GM18507 (cell line): ENCODE measurements around the gene DDX49.
"Not testable (repeated sequence)": the region's sequence is repeated elsewhere in the genome, so short reads cannot be mapped to it uniquely, and the experiment has no call there.

ENCODE experiments used
- DNase-seq: peaks from one replicate; pipeline ENCODE4 v3.0.0; 2011; ENCODE audit warnings: low read depth; ENCODE audit not compliant: insufficient read length; ENCODE audit errors: extremely low spot score
- FAIRE-seq: peaks from 2 replicates; lab custom pipeline; 2011; peaks lifted over from hg19 to GRCh38; lab: Jason Lieb, UNC

The DDX49 gene

DNA sequence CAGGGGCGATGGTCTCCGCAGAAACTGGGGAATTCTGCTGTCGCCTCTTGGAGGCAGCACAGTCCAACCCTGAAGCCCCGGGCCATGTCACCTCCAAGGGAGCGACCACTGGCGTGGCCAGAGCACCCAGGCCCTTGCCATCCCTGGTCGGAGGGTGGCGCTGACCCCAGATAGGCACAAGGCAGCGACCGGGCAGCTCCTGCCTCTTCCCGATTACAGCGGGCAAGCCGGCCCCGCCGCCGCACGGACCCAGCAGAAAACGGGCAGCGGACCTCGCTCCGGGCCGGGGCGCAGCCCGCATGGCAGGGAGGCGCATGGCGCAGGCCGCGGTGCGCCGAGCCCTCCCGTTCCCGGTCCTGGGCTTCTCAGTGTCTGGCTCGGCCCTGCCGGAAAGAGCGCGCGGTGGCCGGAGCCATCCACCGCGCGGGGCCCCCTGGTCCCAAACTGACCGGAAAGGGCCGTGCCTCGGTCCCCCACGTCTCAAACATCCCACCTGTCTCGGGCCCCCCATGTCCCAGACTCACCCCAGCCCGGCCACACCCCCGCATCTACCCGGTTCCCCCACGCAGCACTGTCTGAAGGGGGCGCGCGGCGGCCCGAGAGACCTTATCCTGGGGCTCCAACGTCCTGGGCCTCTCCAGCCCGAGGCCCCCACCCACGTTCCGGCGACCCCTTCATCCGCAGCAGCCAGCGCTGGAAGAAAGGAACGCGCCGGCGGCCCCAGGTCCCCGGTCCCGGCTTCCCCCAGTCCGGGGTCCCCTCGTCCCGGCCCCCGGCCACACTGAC is 24.3 kb upstream of the DDX49 start:
- DNase-seq: no peak
- no peak for FAIRE-seq

DNA sequence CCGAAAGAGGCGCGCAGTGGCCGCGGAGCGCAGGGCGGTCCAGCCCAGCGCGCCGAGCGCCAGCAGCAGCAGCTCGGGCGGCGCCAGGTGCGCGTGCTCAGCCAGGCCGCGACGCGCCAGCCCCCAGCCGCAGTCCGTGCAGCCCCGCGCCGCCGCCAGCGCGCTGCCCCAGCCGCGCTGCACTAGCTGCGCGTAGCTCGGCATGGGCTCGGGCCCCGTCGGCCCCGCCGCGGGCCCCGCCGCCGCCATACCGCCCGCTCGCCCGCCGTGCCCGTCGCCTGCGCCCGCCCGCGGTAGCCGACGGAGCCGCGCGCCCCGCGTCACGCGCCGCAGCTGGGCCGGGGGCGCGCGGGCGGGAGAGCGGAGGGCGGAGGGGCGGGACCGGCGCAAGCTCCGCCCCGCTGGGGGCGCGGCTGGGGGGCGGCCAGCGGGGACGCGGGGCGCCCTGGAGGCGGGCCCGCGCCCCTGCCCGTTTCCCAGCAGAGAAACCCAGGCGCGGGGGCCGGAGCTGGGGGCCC is 23.6 kb upstream of the DDX49 start, which contains the start of gene CERS1:
CERS1 (minus strand) TSS at position 335 of the 518 bp plus-strand sequence; CDS start at position 249, 86 bp downstream.
- FAIRE-seq (no peak), DNase-seq (no peak)

DNA sequence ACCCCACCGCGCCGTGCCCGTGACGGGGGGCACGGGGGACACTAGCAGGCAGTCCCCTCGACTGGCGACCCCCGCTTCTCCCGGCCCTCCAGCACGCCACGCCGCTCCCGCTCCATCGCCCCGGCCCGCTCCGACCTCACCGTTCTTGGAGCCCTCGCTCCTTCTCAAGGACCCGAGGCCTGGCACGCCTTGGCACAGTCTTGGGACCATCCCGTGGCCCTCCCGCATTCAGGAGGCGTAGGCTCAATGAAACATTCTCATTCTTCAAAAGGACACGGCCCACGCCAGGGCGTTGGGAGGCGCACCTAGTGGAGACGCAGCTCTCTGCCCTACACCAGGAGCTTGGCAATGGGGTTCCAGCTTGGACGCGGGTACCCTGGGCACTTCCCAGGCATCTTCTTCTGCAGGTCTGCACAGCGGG is 23.1 kb upstream of the DDX49 start:
- FAIRE-seq: no peak

DNA sequence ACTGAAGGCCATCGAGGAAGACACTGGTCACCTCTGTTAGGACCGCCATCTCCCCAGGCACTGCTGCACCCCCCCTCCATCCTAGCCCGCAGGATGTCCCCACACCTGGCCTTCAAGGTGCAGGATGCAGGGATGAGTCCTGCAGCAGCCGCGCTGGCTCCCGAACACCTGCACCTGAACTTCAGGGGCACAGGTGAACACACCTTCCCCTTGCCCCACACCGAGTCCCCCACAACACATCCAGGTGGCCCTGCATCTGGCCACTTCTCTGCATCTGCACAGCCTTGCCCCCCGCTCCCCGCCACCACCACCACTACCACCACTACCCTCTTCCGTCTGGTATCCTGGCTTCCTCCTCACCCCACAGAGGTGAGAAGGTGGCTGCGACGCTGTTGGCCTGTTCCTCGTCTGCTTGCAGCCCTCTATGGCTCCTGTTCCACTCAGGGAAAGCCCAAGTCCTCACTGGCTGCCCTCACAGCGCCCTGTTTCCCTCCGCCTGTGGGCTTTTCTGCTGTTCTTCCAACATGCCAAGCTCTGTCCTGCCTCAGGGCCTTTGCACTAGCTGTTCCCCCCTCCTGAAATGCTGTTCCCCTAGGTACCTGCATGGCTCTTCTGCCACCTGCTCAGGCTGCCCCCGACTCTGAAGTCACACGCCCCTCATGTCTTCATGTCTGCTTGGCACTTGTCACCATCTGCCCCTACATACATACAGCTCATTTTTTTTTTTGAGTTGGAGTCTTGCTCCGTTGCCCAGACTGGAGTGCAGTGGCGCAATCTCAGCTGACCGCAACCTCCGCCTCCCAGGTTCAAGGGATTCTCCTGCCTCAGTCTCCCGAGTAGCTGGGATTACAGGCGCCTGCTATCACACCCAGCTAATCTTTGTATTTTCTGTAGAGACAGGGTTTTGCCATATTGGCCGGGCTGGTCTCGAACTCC is 22.2 kb upstream of the DDX49 start:
- no peak for FAIRE-seq
- no peak for DNase-seq

More for the DNA sequence above, 23.1 kb upstream of the DDX49 start:
- DNase-seq: no peak

DNA sequence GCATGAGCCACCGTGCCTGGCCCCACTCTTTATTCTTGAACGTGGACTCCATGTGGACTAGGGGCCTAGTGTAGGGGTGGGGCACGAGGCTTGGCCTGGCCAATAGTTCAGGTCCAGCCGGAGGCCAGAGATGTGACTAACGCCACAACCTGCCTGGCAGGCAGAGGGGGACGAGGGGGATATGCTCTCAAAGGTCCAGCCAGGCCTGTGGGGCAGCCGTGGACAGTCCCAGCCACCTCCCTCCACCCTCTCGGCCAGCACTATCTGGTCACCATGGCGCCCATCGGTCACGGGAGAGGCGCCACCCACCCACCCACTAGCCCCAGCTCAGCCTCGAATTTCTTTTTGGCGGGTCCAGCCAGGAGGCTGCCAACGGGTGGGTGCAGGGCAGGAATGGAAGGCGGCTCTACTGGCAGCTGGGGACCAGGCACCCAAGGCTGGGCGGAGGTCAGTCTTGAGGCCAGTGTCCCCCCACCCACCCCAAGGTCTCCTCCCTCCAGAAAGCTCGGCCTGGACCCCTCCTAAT is 21.4 kb upstream of the DDX49 start:
- FAIRE-seq (no peak), DNase-seq (no peak)

DNA sequence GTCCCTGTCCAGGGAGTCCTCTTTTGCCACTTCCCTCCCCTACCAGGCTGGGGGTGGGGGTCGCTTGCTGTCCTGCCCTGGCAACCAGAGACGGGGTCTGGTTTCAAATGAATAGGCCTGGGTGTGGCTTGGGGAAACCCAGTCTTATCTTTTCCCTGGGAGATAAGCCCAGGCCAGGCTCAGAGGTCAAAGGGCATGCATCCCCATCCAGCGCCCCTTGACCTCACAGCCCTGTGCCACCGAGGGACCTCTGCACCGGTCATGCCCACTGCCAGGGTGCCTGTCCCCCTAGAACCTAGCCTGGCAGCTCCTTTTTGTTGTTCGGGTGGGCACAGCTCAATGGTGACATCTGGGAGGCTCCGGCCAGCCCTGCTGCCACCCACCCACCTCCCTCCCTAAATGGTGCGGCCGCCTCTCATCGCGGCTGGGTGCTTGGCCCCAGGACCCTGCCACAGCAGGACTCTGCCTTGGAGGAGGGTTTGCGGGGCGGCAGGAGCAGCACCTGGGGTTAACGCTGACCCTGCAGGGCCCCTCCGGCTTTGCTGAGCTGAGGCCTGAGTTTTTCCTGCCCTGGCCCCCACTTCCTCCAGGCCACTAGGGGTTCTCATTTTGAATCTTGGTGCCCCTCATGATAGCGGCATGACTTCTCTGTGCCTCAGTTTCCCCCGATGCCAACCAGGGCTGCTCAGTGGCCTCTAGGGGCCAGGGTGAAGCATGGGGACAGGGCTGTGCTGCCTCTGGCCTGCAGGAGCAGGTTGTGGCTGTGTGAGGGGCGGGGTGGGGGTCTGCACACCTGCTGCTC is 20.7 kb upstream of the DDX49 start:
- no peak for DNase-seq
- no peak for FAIRE-seq

DNA sequence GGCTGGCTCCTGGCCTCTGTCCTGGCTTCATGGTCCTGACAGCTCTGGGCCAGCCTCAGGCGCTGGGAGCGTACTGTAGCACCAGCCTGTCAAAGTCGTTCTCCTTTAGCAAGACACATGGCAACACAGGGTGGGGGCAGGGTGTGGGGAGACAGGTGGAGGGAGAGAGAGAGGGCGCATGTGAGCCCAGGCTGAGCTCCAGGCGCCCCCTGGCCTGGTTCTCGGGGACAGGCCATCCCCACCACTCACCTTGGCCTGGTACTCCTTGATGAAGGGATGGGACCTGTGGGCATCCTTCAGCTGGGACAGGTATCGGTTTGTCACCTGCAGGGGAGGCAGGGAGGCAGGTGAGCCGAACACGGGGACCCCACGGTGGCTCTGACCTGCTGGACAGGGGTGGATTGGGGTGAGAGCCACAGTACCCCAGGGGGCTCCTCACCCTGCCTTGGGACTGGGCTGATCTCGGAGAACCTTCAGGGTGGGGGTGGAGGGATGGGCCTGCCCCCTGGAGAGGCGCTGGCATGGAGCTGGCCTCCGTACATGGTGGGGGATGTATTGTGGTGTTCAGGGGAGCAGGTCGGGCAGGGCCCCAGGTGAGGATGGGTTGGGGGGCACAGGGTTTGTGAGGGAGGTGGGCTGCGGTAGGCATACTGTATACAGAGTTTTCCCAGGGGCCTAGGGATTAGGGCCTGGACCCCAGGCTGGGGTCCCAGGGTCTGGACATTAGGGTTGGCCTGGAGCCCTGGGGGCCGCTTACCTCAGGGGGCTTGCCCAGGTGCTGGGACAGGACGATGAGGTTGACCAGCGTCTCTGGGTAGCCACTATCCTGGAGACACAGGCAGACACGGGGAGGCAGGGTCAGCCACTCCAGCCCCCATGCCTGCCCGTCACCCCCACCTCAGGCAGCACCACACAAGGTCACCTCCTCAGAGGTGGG is 19.6 kb upstream of the DDX49 start:
- DNase-seq (no peak), FAIRE-seq (no peak)

DNA sequence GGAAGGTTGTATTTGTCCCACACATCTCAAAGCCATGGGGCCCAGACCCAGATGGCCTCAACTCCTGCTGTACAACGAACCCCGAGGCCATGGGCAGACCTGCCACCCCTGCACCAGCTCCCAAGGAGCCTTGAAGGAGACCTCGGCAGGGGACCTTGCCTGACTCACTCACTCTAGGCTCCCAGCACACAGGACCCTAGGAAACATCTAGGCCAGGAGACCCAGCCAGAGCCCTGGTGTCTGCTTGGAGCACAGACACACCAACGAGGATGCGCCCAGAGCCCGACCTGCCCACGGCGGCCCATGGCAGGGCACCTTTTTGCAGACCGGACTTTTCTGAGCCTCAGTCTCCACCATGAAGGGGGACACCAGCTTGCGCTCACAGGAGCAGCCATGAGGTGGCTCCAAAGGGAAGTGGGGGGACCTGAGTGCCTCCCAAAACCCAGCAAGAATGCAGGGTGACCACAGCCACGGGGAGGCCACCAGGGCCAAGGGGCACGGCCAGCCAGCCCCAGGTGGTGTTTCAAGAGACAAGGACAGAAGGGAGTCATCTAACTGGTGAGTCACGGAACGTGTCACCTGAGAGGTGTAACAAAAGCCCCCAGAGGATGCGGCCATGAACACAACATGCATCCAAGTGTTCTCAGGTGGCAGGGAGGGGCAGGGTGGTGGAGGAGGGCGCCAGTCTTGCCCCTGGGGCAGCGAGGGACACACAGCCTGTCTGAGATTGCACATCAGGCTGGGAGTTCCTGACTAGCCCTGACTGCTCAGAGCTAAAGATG is 18.6 kb upstream of the DDX49 start:
- DNase-seq (no peak), FAIRE-seq (no peak)

DNA sequence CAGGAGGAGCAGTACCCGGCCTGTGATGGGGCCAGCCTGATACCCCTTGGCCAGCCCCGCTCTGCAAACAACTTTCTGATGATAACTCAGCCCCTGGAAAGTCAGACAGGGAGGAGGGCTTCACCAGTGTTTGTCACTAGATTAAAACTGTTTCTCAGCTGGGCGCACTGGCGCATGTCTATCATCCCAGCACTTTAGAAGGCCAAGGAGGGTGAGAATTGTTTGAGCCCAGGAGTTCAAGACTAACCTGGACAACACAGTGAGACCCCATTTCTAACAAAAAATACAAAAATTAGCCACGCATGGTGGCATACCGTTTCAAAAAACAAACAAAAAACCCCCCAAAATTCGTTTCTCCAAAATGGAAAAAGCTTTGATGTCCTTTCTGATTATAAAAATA is 18.0 kb upstream of the DDX49 start:
- DNase-seq (no peak), FAIRE-seq (no peak)

DNA sequence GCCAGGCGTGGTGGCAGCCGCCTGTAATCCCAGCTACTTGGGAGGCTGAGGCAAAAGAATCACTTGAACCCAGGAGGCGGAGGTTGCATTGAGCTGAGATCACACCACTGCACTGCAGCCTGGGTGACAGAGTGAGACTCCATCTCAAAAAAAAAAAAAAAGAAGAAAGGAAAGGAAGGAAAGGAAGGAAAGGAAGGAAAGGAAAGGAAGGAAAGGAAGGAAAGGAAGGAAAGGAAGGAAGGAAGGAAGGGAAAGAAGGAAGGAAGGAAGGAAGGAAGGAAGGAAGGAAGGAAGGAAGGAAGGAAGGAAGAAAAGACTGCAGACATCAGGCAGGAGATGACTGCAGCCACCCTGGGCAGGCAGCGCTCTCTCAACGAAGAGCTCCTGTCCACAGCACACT is 17.0 kb upstream of the DDX49 start:
- FAIRE-seq, DNase-seq: not testable (repeated sequence)

DNA sequence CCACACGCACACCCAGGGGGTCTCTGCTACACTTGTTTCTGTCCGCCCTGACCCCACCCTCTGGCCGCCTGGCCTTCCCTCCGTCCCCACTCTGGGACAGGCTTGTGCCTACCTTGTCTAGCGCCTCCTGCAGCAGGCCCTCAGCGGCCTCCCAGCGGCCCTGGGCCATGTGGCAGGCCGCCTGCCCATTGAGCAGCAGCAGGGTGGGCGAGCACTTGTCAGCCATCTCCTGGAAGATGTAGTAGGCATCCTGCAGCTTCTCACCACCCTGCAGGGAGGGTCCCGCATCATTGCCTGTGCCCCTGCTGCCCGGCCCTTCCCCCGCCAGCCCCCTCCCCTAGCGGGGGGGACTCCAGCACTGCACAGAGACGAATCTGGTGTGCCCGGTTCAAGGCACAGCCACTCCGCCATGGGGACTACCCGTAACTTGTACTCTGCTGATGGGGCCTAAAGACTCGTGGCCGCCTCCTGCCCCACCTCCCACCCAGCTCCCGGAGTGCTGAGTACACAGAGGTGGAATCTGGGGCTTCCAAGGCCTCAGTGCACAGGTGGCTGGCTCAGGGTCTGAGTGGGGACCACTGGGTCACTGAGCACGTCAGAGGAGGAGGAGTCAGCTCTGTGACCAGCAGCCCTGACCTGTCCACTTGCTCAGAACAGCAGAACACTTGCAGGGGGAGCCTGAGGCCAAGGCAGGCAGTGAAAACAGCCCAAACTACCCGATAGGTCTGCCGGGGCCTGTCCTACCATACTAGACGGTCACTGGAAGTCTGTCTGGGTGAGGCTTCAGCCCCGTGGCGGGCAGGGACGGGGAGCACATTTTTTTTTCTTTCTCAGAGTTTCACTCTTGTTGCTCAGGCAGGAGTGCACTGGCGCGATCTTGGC is 16.1 kb upstream of the DDX49 start:
- FAIRE-seq: no peak
- DNase-seq: no peak

DNA sequence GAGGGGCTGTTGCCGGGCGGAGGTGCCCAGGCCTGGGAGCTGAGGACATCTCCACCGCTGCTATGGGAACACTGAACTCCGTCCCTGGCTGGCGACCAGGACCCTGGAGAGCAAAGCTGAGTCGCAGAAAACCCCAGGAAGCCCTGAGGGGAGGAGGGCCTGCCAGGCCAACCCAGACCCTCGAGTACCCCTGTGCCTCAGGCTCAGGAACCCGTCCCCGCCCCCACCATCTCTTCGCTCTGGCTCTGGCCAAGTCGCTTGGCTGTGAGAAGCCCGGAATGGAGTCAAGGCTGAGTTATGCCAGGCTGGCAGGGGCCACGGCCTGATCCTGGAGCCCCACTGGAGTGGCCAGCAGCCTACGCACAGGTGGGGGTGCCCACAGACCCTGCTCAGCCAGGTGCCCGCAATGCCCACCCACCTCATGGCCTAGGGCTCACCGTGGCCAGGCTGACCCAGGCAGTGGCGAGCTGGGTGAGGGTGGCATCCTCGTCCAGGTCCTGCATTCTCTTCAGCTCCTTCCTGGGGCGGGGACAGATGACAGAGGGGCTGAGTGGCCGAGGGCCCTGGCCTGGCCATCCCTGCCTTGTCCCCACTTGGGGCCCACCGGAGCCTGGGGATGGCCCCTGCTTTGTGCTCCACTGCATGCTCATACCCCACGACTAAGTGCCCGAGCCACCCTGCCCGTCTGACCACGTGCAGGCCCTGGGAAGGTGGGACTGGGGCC is 15.0 kb upstream of the DDX49 start:
- FAIRE-seq (no peak), DNase-seq (no peak)

DNA sequence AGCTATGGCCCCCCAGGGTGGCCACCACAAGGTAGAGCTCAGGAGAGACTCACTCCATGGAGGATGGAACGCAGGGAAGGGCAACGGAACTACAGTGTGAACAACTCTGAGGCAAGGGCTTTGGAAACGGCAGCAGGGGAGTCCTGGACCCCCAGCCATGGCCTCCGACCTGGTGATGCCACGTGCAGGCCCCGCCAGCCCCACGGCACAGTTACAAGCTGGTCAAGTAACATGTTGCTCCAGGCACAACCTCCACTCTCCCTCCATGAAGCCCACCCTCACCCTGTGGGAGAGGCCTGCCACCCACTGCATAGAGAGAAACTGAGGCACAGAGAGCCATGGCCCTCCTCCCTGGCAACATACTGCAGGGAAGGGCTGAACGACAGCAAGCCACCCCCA is 14.5 kb upstream of the DDX49 start:
- FAIRE-seq (no peak), DNase-seq (no peak)

DNA sequence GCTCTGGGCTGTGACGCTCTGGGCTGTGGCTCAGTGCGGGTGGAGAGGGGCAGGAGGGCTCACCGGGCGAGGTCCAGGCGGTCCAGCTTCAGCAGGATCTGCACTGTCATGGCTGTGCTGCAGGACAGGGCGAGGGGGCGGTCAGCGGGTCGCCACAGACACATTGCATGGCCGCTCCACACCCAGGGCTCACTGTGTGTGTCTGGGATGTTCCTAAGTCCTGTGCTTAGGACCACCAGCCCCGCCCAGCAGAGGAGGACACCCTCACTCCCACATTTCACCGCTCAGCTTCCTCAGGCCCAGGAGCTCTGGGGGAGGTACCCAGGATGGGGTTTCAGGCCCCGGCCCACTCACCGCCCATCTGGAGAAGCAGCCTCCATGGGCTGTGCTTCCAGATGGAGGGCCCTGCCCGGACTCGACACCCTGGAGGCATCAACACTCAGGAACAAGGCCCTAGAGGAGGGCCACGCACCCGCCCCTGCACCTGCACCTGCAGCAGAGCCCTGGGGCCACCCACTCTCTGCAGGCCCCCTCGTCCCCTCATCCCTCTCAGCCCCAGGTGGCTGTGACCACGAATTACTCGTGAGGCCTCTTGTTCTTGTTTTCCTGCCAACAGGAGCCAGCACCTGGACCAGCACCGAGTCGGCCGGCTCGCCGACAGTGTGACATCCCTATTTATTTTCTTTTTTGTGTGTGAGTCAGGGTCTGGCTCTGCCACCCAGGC is 13.8 kb upstream of the DDX49 start:
- no peak for FAIRE-seq
- DNase-seq: no peak
